Heart right ventricle (tissue), 16 donors: ENCODE measurements around the gene CEP126. TPM values are rescaled to one million over a fixed set of nuclear protein-coding genes. Genes with fewer than 3 reads are reported as not detected.
A peak's percentile ranks its signal among the peaks of the same experiment; 100 is the strongest.

Source experiments
- ATAC-seq, 8 donors: fragments of 200-7000 bp; cut with Tn5 transposase; one replicate each; pipeline ENCODE4 v1.9.1; 2020; ENCODE audit warnings: mild to moderate bottlenecking in 8 of 8, moderate library complexity in 8 of 8, moderate number of reproducible peaks in 1 of 8
- DNase-seq, 2 donors: peaks; one replicate each; pipeline ENCODE4 v3.0.0-alpha.2; 2020
- H3K27ac ChIP-seq, 10 donors: fragments of 200-600 bp; sonication (generic) in 2 of 10; one replicate each; pipeline versions ENCODE4 v1.5.0 to v1.8.0; 2020 to 2022; ENCODE audit warnings: mild to moderate bottlenecking in 3 of 10
- H3K27me3 ChIP-seq, 7 donors: fragments of 200-600 bp; one replicate each; pipeline ENCODE4 v1.8.0; 2021 to 2022; ENCODE audit warnings: mild to moderate bottlenecking in 2 of 7
- H3K36me3 ChIP-seq, 9 donors: fragments of 200-600 bp; sonication (generic) in 1 of 9; one replicate each; pipeline versions ENCODE4 v1.5.0 to v1.8.0; 2020 to 2022; ENCODE audit warnings: mild to moderate bottlenecking in 2 of 9
- H3K4me1 ChIP-seq, 9 donors: fragments of 200-600 bp; sonication (generic) in 1 of 9; one replicate each; pipeline versions ENCODE4 v1.5.0 to v1.8.0; 2020 to 2022; ENCODE audit warnings: mild to moderate bottlenecking in 4 of 9
- H3K4me3 ChIP-seq, 10 donors: fragments of 200-600 bp; sonication (generic) in 2 of 10; one replicate each; pipeline versions ENCODE4 v1.5.0 to v1.8.0; 2020 to 2022; ENCODE audit warnings: mild to moderate bottlenecking in 7 of 10, moderate library complexity in 2 of 10
- H3K9me3 ChIP-seq, 11 donors: fragments of 200-600 bp in 10 of 11; sonication (generic) in 2 of 11; one replicate each; pipeline versions ENCODE4 v1.5.0 to v1.8.0; 2013 to 2022; ENCODE audit warnings: mild to moderate bottlenecking in 2 of 11, control low read depth in 1 of 11, moderate library complexity in 1 of 11
- WGBS, 2 donors: extraction: QIAGEN DNeasy Blood & Tissue Kit; methylation state at CpG; one replicate each; pipeline ENCODE4 v1.1.7; 2013; ENCODE audit warnings: inconsistent platforms in 1 of 2; 5-methylcytosine and 5-hydroxymethylcytosine counted together
- intact Hi-C, 10 donors: fragments of 100-400 bp; cut with DNase I; formaldehyde crosslinking; loops; one replicate each; pipeline versions ENCODE4 v1.11.1 to v1.14.2; 2022
- polyA plus RNA-seq, 2 donors: library from polyadenylated mRNA; stranded (reverse); fragments of 200-250 nt; gene quantifications; one replicate each; pipeline ENCODE4 v1.2.3, GENCODE V29; 2013
- total RNA-seq, 10 donors: library from RNA; stranded (reverse); fragmentation: NEBNext Ultra II Directional in 3 of 10; extraction: Animal tissue kit (Norgen Biotek cat#: 25700) in 3 of 10; gene quantifications; one replicate each; pipeline versions ENCODE4 v1.2.1 to v1.2.4, GENCODE V29; 2021 to 2023
- TF ChIP-seq, protein P1 (sequence below), 9 donors: fragments of 200-600 bp; sonication (generic) in 2 of 9; IDR thresholded peaks; one replicate each; pipeline versions ENCODE4 v1.5.0 to v1.8.0; 2021 to 2022; ENCODE audit warnings: antibody characterized with exemption in 9 of 9, mild to moderate bottlenecking in 5 of 9, moderate library complexity in 1 of 9
- donor health status: Arrhythmogenic right ventricular cardiomyopathy.
- donor health status: ischemic (EF 13 %, LVEDD 7.1; RV severe dilation, severe dysfunction).
- donor health status: healthy with polysubstance abuse.
- donor health status: DM: no; HTN: yes; CAD: no.
- donor health status: DM: no; HTN: no; CAD: no.
- donor health status: ischemic (EF 25% LVEDD 6.9; RV normal size, moderate dysfunction).
- donor health status: ischemic (EF 25% LVEDD 5.7; RV mildly dilated, moderate dysfunction).
- donor health status: healthy.
- donor health status: DM: yes; HTN: yes; CAD: no.
- donor health status: Ischemic cardiomyopathy.
- donor health status: ischemic (EF 35%, LVEDD 5.7; RV mildly dilated, moderate dysfunction).
- donor health status: nonischemic (EF 11% LVEDD 7.7; RV severe dilation, severe dysfunction).
- donor health status: DM: yes; HTN: yes; CAD: no.
- donor health status: PGD.
- donor health status: ischemic (EF 29% LVEDD 5.4; RV normal size, mild dysfunction).
- donor health status: nonischemic (EF 23%, LVEDD 6.1; RV moderate dilation, normal function).

Gene CEP126
- total and polyA plus RNA-seq, 12 donors: 0.25 to 2.5 (median 1.2) TPM

DNA sequence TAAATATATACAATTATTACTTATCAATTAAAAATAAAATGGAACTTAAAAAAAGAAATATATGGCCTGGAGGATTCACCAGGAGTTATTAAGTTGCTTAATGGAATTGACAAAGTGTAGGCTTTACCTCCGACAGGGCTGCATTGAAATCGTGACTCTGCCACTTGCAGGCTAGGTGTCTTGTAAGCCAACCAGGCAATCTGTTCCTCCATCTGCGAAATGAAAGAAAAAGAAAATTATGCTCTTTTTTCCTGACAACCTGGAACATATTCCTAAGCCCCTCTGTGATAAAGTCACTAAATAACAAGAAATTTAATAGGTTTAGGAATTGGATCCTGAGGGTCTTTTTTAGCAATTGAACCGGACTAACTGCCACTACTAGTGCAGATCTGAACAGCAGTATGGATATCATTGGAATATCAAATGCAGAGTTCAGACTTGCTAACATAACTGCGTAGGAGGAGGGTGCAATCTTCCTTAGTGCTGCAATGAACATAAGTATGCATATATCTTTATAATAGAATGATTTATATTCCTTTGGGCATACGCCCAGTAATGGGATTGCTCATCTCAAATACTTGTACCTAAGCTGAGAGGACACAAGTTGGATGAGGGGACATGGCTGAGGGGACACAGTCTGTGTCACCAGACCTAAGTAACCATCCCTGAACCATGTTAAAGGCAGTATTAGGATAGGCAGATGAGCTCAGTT, 42.5 kb upstream of the CEP126 start:
- ATAC-seq: no peak
- Histone ChIP-seq H3K4me1 (no peaks in the 10 kb centered on the region), H3K36me3 (no peaks in the 10 kb centered on the region), H3K4me3 (no peak overlapping the region), H3K27me3 (no peaks in the 10 kb centered on the region), H3K27ac (no peak overlapping the region), H3K9me3 (peaks cover 0 to 3% (median 0%) of the 10 kb centered on the region in 11 donors)
- no peak for DNase-seq
- TF ChIP-seq, protein P1, sequence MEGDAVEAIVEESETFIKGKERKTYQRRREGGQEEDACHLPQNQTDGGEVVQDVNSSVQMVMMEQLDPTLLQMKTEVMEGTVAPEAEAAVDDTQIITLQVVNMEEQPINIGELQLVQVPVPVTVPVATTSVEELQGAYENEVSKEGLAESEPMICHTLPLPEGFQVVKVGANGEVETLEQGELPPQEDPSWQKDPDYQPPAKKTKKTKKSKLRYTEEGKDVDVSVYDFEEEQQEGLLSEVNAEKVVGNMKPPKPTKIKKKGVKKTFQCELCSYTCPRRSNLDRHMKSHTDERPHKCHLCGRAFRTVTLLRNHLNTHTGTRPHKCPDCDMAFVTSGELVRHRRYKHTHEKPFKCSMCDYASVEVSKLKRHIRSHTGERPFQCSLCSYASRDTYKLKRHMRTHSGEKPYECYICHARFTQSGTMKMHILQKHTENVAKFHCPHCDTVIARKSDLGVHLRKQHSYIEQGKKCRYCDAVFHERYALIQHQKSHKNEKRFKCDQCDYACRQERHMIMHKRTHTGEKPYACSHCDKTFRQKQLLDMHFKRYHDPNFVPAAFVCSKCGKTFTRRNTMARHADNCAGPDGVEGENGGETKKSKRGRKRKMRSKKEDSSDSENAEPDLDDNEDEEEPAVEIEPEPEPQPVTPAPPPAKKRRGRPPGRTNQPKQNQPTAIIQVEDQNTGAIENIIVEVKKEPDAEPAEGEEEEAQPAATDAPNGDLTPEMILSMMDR (IDR thresholded peaks at IDR 0.05): no peak
- intact Hi-C loops: no loop called here
- WGBS, 2 donors: 87 to 88% methylated on average over 6 of the region's 6 CpGs

DNA sequence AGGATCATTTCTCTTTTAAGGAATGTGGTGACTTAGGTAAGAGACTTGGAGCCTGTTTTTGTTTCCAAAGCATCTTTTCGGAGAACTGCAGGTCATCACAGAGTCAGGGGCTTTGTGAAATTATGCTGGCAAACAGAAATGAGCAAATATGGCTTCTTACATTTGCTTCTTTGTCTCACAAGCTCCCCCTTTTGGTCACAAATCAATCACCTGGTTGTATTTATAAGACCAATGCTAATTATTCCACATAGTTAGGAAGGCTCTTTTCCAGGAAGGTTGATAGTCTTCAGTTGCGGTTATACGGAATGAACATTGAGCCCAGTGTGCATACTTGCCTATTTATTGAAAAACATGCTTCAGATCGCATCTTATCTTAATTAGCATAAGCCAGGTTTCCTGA, 34.6 kb upstream of the CEP126 start:
- H3K4me3 ChIP-seq: no peak overlapping the region
- peaks cover 0 to 3% (median 0%) of the 10 kb centered on the region in 11 donors for H3K9me3 ChIP-seq
- ATAC-seq: no peak
- no peak overlapping the region for H3K27ac ChIP-seq
- peaks cover 0 to 7% (median 0%) of the 10 kb centered on the region in 7 donors for H3K27me3 ChIP-seq
- no peak for DNase-seq
- intact Hi-C loops: no loop called here
- H3K4me1 ChIP-seq: no peaks in the 10 kb centered on the region
- TF ChIP-seq, protein P1 (IDR thresholded peaks at IDR 0.05): peak in 2 of 9 donors; percentile 3 to 29
- WGBS, 2 donors: 75 to 89% methylated on average over 4 of the region's 4 CpGs
- H3K36me3 ChIP-seq: no peaks in the 10 kb centered on the region

DNA sequence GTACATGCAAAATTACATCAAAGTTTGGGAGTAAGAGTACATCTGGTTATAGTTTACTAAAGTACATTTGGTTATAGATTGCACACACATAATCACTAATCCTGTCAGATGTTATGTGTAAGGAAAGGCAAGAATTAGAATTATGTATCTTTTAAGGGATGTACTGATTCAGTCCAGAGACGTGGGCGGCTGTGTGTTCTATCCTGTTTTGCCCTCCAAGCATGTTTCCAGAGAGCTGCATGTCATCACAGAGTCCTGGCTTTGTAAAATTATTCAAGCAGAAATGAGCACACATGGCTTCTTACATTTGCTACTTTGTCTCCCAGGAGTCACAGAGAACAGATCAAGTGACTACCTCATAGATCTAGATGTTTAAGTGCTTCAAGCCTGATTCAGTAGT, 33.2 kb upstream of the CEP126 start:
- TF ChIP-seq, protein P1 (IDR thresholded peaks at IDR 0.05): no peak
- DNase-seq: no peak

DNA sequence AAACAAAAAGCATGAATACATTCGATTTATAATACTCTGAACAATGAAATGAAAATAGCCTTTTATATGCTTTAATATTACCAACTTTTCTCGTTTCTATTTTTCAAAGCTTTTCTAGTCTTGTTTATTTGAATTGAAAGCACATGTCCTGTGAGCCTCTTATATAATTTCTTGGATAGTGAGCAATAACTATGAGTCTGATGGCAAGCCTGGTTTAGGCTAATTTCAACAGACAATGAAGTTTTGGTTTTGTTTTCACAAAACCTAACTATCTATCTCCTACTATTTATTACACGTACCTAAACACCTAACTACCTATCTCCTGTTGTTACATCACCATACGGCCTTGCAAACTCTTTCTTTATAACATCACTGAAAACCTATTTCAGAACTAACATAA, 29.2 kb upstream of the CEP126 start:
- TF ChIP-seq, protein P1 (IDR thresholded peaks at IDR 0.05): no peak
- DNase-seq: no peak
- intact Hi-C loops: no loop called here
- Histone ChIP-seq H3K27me3 (no peaks in the 10 kb centered on the region), H3K4me3 (no peak overlapping the region), H3K36me3 (no peaks in the 10 kb centered on the region), H3K4me1 (no peaks in the 10 kb centered on the region), H3K27ac (no peak overlapping the region), H3K9me3 (no peaks in the 10 kb centered on the region)
- WGBS, 2 donors: 86% methylated on average over 4 of the region's 4 CpGs
- ATAC-seq: no peak

More for the DNA sequence above, 33.2 kb upstream of the CEP126 start:
- Histone ChIP-seq H3K4me1 (no peaks in the 10 kb centered on the region), H3K36me3 (no peaks in the 10 kb centered on the region), H3K27me3 (peaks cover 0 to 7% (median 0%) of the 10 kb centered on the region in 7 donors), H3K9me3 (no peaks in the 10 kb centered on the region), H3K27ac (no peak overlapping the region), H3K4me3 (no peak overlapping the region)
- WGBS, 2 donors: 75 to 78% methylated on average over 2 of the region's 2 CpGs
- no peak for ATAC-seq
- intact Hi-C loops: no loop called here
